Measurements from ENCODE around the gene ZNF587.
"Not testable (repeated sequence)": the region's sequence is repeated elsewhere in the genome, so short reads cannot be mapped to it uniquely, and the experiment has no call there.

GRCh38 chr19:57851812-57852603 is 2.3 kb downstream of the ZNF587 start:
- TF ChIP-seq CTCF (IDR thresholded peaks at IDR 0.05); POLR2A (IDR thresholded peaks at IDR 0.05); POLR2AphosphoS5 (IDR thresholded peaks at IDR 0.05; ENCODE audit: insufficient read depth in 1 of 2, low read depth in 1 of 2): not testable (repeated sequence)
